Kidney glomerular epithelial cell (primary cell): Measurements from ENCODE around the gene IFIH1.

Experiments
- DNase-seq: peaks from one replicate; lab custom pipeline; 2025; lab: John Stamatoyannopoulos, UW

IFIH1 gene

GRCh38 chr2:162308747-162309503 is 9.6 kb downstream of the IFIH1 start:
- DNase-seq: no peak

- DNase-seq: no peak
These were observed 12.6 kb downstream of the IFIH1 start for GRCh38 chr2:162305901-162306300.

- no peak for DNase-seq
These were observed 16.6 kb downstream of the IFIH1 start for GRCh38 chr2:162301877-162302276.

- DNase-seq: peak; percentile 70
These were observed 17.2 kb downstream of the IFIH1 start for GRCh38 chr2:162301151-162301804.

GRCh38 chr2:162300266-162300665 is 18.2 kb downstream of the IFIH1 start:
- DNase-seq: no peak

- no peak for DNase-seq
These were observed 19.7 kb downstream of the IFIH1 start for GRCh38 chr2:162298669-162299335.

- DNase-seq: peak; percentile 59
These were observed 20.4 kb downstream of the IFIH1 start for GRCh38 chr2:162297925-162298552.

- DNase-seq: no peak
These were observed 23.5 kb downstream of the IFIH1 start for GRCh38 chr2:162295009-162295408.

GRCh38 chr2:162293122-162293786 is 25.2 kb downstream of the IFIH1 start:
- DNase-seq: no peak

- no peak for DNase-seq
These were observed 26.7 kb downstream of the IFIH1 start for GRCh38 chr2:162291748-162292147.

- no peak for DNase-seq
These were observed 35.6 kb downstream of the IFIH1 start for GRCh38 chr2:162282765-162283425.

- DNase-seq: no peak
These were observed 37.8 kb downstream of the IFIH1 start for GRCh38 chr2:162280654-162281053.

GRCh38 chr2:162277381-162277780 is 41.1 kb downstream of the IFIH1 start:
- no peak for DNase-seq

- no peak for DNase-seq
These were observed 50.5 kb downstream of the IFIH1 start for GRCh38 chr2:162267996-162268395.

GRCh38 chr2:162267496-162267895 is 51.0 kb downstream of the IFIH1 start:
- no peak for DNase-seq

- DNase-seq: no peak
These were observed 52.1 kb downstream of the IFIH1 start for GRCh38 chr2:162266460-162266760.

GRCh38 chr2:162265666-162266459 is 52.6 kb downstream of the IFIH1 start:
- DNase-seq: no peak

- no peak for DNase-seq
These were observed 57.2 kb downstream of the IFIH1 start for GRCh38 chr2:162261032-162261945.

GRCh38 chr2:162258686-162259085 is 59.8 kb downstream of the IFIH1 start:
- no peak for DNase-seq

GRCh38 chr2:162258169-162258568 is 60.3 kb downstream of the IFIH1 start:
- no peak for DNase-seq
